Natural killer cell (primary cell): ENCODE measurements around the gene FMNL3. TPM values are rescaled to one million over a fixed set of nuclear protein-coding genes. Genes with fewer than 3 reads are reported as not detected.
A peak's percentile ranks its signal among the peaks of the same experiment; 100 is the strongest.

Source experiments
- ATAC-seq, 3 donors: fragments of 150-1000 bp in 2 of 3; fragments of 200-7000 bp in 1 of 3; cut with Tn5 transposase; 1 replicate in 1 of 3; 2 replicates in 2 of 3; pipeline ENCODE4 v1.10.0; 2021; ENCODE audit warnings: mild to moderate bottlenecking in 2 of 3, moderate library complexity in 2 of 3
- DNase-seq, 2 donors: peaks; one replicate each; pipeline versions ENCODE4 v3.0.0 to v3.0.0-alpha.2; 2013 to 2021; ENCODE audit warnings: mixed read lengths in 1 of 2
- H3K27ac ChIP-seq: one replicate; pipeline ENCODE4 v1.5.1; 2013; ENCODE audit warnings: mild to moderate bottlenecking, low read length
- H3K27me3 ChIP-seq: one replicate; pipeline ENCODE4 v1.6.1; 2013; ENCODE audit warnings: low read length; ENCODE audit not compliant: control insufficient read depth, insufficient read depth
- H3K36me3 ChIP-seq: one replicate; pipeline ENCODE4 v1.6.1; 2013; ENCODE audit warnings: low read length; ENCODE audit not compliant: control insufficient read depth, insufficient read depth
- H3K4me1 ChIP-seq: one replicate; pipeline ENCODE4 v1.6.1; 2013; ENCODE audit warnings: low read length; ENCODE audit not compliant: control insufficient read depth, insufficient read depth
- H3K4me3 ChIP-seq: one replicate; pipeline ENCODE4 v1.5.1; 2013; ENCODE audit warnings: low read length
- H3K9me3 ChIP-seq: one replicate; pipeline ENCODE4 v1.6.1; 2013; ENCODE audit warnings: low read length; ENCODE audit not compliant: control insufficient read depth, insufficient read depth
- H3K27ac Mint-ChIP-seq, 2 donors: one replicate each; pipeline ENCODE4 v1.8.0; 2022; ENCODE audit warnings: mild to moderate bottlenecking in 2 of 2, mixed read lengths in 2 of 2, moderate library complexity in 1 of 2
- H3K27me3 Mint-ChIP-seq, 2 donors: one replicate each; pipeline ENCODE4 v1.8.0; 2022; ENCODE audit warnings: low read depth in 2 of 2, mixed read lengths in 2 of 2
- H3K36me3 Mint-ChIP-seq: one replicate; pipeline ENCODE4 v1.8.0; 2022; ENCODE audit warnings: mixed read lengths
- H3K4me1 Mint-ChIP-seq, 2 donors: one replicate each; pipeline ENCODE4 v1.8.0; 2022; ENCODE audit warnings: mixed read lengths in 2 of 2
- H3K4me3 Mint-ChIP-seq: one replicate; pipeline ENCODE4 v1.8.0; 2022; ENCODE audit warnings: mild to moderate bottlenecking, moderate library complexity, mixed read lengths
- H3K9me3 Mint-ChIP-seq, 2 donors: one replicate each; pipeline ENCODE4 v1.8.0; 2022; ENCODE audit warnings: mixed read lengths in 2 of 2
- CTCF ChIP-seq: fragments of 200-600 bp; IDR thresholded peaks from one replicate; pipeline ENCODE4 v1.8.0; 2022; ENCODE audit warnings: antibody characterized with exemption
- WGBS: methylation state at CpG from one replicate; pipeline ENCODE4 v1.1.7; 2013; ENCODE audit warnings: missing lambda C conversion rate; ENCODE audit not compliant: insufficient coverage; 5-methylcytosine and 5-hydroxymethylcytosine counted together
- intact Hi-C: fragments of 100-400 bp; cut with micrococcal nuclease; formaldehyde crosslinking; loops from one replicate; pipeline ENCODE4 v1.14.2; 2022
- total RNA-seq, 4 donors: library from RNA; stranded (reverse); fragments of 120-200 nt in 1 of 4; gene quantifications; one replicate each; pipeline versions ENCODE4 v1.2.3 to v1.2.4, GENCODE V29; 2013 to 2022

FMNL3 gene
- total RNA-seq, 3 donors from 2014 or later (not counting 1 experiment from before 2014, with no cell fraction given) = 54.2 to 82.6 (median 58.7) TPM

GRCh38 chr12:49706351-49707127 lies 666 bp downstream of the FMNL3 start:
- ATAC-seq = peak; percentile 7 to 14 (median 11)
- no peaks in the 10 kb centered on the region for H3K36me3 Mint-ChIP-seq
- peak overlapping the region; percentile 85 for H3K4me3 ChIP-seq
- peak overlapping the region; percentile 93 for H3K4me3 Mint-ChIP-seq
- H3K27me3 Mint-ChIP-seq = peaks cover 5 to 18% of the 10 kb centered on the region in 2 donors
- peak overlapping the region; percentile 84 to 86 for H3K27ac Mint-ChIP-seq
- intact Hi-C loops = loop anchor here (1.0 to 2.0 kb wide), 3 partner anchors 36 to 70 kb away; no protein-coding TSS in a partner anchor
- TF ChIP-seq CTCF = no peak
- peak overlapping the region; percentile 90 for H3K27ac ChIP-seq
- 0% methylated on average over 42 of the region's 43 CpGs for WGBS
- peak; percentile 27 to 47 for DNase-seq
- H3K9me3 ChIP-seq = no peaks in the 10 kb centered on the region
- H3K4me1 ChIP-seq = peaks cover 42% of the 10 kb centered on the region
- peaks cover 42 to 47% of the 10 kb centered on the region in 2 donors for H3K4me1 Mint-ChIP-seq
- no peaks in the 10 kb centered on the region for H3K27me3 ChIP-seq
- H3K36me3 ChIP-seq = no peaks in the 10 kb centered on the region
- H3K9me3 Mint-ChIP-seq = no peaks in the 10 kb centered on the region

GRCh38 chr12:49705479-49706134 lies 1.6 kb downstream of the FMNL3 start:
- TF ChIP-seq CTCF = no peak
- no peak overlapping the region for H3K27ac ChIP-seq
- Mint-ChIP-seq H3K4me1 (peaks cover 42 to 47% of the 10 kb centered on the region in 2 donors), H3K27me3 (peaks cover 5 to 10% of the 10 kb centered on the region in 2 donors), H3K9me3 (no peaks in the 10 kb centered on the region), H3K27ac (peak overlapping the region; percentile 84 to 86), H3K36me3 (no peaks in the 10 kb centered on the region), H3K4me3 (peak overlapping the region; percentile 93)
- ATAC-seq = peak in 1 of 3 donors; percentile 10
- intact Hi-C loops = loop anchor here (2.0 kb wide), 1 partner anchor 69 kb away; no protein-coding TSS in a partner anchor
- H3K36me3 ChIP-seq = no peaks in the 10 kb centered on the region
- peaks cover 42% of the 10 kb centered on the region for H3K4me1 ChIP-seq
- WGBS = 17% methylated on average over 10 of the region's 10 CpGs
- peak; percentile 45 to 47 for DNase-seq
- peak overlapping the region; percentile 85 for H3K4me3 ChIP-seq
- no peaks in the 10 kb centered on the region for H3K27me3 ChIP-seq
- H3K9me3 ChIP-seq = no peaks in the 10 kb centered on the region

GRCh38 chr12:49703647-49704137 lies 3.5 kb downstream of the FMNL3 start:
- H3K27ac Mint-ChIP-seq = peak overlapping the region; percentile 84 to 86

More at GRCh38 chr12:49703647-49704137, 3.5 kb downstream of the FMNL3 start:
- H3K4me3 Mint-ChIP-seq = peak overlapping the region; percentile 76
- ATAC-seq (peak; percentile 9 to 22 (median 13)), DNase-seq (peak; percentile 26 to 72)
- no peaks in the 10 kb centered on the region for H3K36me3 ChIP-seq
- no peak for TF ChIP-seq CTCF
- H3K9me3 ChIP-seq = no peaks in the 10 kb centered on the region
- peaks cover 55 to 60% of the 10 kb centered on the region in 2 donors for H3K4me1 Mint-ChIP-seq
- no peaks in the 10 kb centered on the region for H3K36me3 Mint-ChIP-seq
- H3K4me1 ChIP-seq = peaks cover 59% of the 10 kb centered on the region
- H3K27me3 ChIP-seq = no peaks in the 10 kb centered on the region
- H3K4me3 ChIP-seq = no peak overlapping the region
- 35% methylated on average over 3 of the region's 3 CpGs for WGBS
- no peaks in the 10 kb centered on the region for H3K9me3 Mint-ChIP-seq
- peaks cover 2 to 5% of the 10 kb centered on the region in 2 donors for H3K27me3 Mint-ChIP-seq
- peak overlapping the region; percentile 17 for H3K27ac ChIP-seq
- intact Hi-C loops = loop anchor here (2.0 kb wide), 1 partner anchor 33 kb away; no protein-coding TSS in a partner anchor
